C1 segment of cervical spinal cord (tissue), 14 donors: Measurements from ENCODE around the gene SH3TC1.
A peak's percentile ranks its signal among the peaks of the same experiment; 100 is the strongest.

Source experiments
- DNase-seq, 14 donors: peaks; one replicate each; lab custom pipeline; 2025; lab: John Stamatoyannopoulos, UW

Gene SH3TC1

DNA sequence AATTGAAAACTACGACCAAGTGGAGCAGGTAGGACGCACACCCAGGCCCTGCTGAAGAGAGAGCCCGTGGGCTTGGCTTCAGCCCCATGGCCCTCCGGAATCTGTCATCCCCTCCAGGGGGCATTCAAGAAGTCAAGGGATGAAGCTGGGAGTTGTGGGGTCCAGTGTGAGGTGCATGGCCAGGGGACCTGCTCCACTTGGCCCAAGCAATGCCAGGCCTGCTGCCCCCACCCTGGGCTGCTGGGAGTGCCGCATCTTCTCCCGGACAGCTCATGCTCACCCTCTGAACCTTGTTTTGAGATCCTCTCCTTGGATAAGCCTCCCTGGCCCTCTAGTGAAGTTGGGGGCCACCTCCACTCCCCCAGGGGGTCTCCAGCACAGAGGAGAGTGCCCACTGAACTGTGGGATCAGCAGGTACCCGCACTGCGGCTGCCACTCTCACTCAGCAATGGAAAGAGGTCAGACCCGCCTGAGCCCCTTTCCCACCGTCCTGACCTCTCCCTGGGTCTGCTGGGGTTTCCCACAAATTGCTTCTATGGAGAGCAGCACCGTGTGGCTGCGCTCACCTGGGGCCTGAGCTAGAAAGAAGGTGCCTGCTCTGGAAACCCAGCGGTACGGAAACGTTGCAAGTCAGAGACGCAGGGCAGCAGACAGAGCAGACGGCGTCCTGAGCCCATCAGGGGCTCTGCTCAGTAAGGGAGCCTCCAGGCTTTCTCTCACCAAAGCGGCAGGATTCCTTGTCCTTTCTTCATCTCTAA lies 35.5 kb upstream of the SH3TC1 start:
- DNase-seq = no peak

DNA sequence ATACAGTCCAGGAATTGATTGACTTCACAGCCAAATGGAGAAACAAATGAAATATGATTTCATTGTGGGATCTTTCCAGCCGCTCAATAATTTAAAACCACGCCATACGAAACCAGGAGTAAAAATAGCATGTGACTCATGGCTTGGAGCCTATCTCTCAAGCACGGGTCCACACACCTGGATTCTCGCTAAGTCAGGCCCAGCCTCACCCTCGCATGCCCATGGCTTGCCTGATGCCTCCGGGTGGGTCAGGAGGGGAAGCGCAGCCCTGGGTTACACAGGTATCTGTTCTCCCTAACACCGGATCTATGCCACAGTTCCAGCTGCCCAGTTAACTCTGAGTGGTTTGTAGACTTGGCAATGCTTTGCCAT lies 34.9 kb upstream of the SH3TC1 start:
- DNase-seq = no peak

GRCh38 chr4:8164687-8165086 lies 34.4 kb upstream of the SH3TC1 start:
- no peak for DNase-seq

- no peak for DNase-seq
Measured at GRCh38 chr4:8165374-8165896, 33.7 kb upstream of the SH3TC1 start.

GRCh38 chr4:8167291-8167690 lies 31.8 kb upstream of the SH3TC1 start:
- no peak for DNase-seq

- DNase-seq = peak in 2 of 14 donors; percentile 11 to 16
Measured at GRCh38 chr4:8167815-8168214, 31.3 kb upstream of the SH3TC1 start.

GRCh38 chr4:8168232-8168631 lies 30.9 kb upstream of the SH3TC1 start:
- no peak for DNase-seq

DNA sequence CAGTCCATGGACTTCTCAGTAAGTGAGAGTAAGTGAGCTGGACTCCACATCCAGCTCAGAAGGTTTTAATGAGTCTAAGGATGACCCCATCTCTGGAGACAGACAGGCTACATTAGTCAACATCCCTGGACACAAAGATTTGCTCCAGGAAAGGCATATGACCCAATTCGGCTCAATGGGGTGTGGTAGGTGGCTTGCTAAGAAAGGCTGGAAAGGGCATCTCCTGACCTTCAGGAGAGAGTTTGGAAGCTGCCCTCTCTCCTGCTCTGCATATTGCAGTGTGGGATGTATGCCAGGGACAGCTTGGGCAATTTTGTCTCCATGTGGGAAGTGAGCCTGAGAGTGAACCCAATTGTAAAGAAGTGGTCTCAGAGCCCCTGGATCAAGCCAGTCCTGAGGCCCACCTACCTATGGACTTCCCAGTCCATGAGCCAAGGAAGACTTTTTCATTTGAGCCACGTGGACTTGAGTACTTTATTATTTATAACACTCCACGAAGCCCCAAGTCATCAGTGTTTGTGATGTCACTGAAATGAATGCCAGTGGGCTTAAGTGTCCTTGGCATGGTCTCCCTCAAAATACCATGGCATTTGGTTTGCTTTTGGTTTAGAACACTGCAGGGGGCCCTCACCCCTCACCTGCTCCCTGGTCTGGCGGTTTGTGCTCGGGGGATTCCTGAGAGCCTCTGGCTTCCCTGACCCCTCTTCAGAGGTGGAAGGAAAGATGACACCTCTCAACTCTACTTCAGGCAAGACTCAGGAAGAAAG lies 30.1 kb upstream of the SH3TC1 start:
- no peak for DNase-seq

DNA sequence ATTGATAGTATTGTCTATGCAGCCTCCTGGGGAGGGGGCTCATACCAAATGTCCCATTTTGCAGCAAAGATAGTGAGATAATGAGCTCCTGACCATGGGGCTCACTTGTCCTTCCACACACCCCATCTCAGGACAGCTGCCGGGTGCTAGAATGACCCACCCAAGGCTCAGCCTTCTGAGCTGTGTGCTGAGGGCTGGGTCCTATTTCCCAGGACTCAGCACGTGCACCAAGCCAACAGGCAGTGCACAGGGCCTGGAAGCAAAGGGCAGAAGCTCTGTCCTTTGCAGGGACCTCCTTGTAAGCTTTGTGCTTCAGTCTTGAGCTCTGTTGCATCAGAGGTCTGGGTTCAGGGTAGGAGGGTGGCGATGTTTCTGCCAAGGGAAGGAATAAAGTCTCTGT lies 29.3 kb upstream of the SH3TC1 start:
- no peak for DNase-seq

GRCh38 chr4:8170341-8170740 lies 28.7 kb upstream of the SH3TC1 start:
- DNase-seq = no peak

- DNase-seq = no peak
Measured at GRCh38 chr4:8171266-8171665, 27.8 kb upstream of the SH3TC1 start.

DNA sequence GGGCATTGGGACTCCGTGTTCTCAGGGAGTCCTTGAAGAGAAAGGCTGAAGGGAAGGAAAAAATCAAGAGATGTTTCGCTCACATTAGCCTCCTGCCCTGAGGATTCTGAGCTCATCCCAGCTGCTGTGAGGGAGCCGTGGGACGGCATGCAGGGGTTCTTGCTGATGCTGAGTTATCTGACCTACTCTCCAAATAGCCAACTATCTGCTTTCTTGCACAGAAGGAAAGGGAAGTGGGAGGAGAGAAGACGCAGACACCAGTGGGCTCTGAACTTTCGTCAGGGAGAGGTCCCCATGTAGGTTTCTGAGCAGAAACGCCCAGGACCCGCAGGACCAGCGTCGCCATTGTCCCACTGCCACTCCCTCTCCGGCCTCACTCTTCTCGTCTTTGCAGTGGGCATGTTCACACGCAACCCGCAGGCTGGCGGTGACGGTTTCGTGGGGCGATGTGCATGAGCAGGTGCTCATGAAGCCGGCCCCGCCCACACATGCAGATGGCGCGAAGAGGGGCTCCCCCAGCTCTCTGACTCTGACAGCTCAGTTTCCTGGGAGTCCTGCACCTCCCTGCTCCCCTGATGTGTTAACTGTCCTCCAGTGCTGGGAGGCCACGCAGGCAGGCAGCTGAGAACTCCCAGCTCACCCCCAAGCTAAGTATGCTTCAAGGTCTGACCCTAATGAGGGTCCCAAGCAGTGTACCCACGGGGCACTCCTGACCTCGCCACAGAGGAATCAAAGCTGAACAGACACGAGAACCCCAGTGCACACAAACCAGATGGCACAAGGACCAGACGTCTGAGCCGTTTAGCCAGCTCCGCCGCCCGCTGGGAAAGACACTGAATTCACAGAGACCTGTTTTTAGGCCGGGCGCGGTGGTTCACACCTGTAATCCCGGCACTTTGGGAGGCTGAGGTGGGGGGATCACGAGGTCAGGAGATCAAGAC lies 26.8 kb upstream of the SH3TC1 start:
- DNase-seq = no peak

- no peak for DNase-seq
Measured at GRCh38 chr4:8173492-8174242, 25.4 kb upstream of the SH3TC1 start.

DNA sequence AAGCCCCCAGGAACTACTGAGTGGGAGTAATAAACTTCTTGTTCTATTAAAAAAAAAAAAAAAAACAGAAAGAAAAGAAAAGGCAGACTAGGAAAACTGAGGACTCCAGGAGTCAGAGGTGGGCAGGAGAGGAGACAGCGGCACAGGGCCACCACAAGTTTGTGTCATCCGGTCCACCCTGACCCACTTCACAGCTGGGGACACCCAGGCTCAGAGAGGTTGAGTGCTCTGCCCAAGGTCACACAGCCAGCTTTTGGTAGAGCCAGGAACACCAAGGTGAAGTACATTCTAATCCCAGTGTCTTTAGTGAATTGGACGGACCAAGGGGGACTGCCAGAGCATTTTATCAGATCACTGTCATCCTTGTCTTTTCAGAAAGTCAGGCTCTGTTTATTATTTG lies 24.1 kb upstream of the SH3TC1 start:
- DNase-seq = no peak

DNA sequence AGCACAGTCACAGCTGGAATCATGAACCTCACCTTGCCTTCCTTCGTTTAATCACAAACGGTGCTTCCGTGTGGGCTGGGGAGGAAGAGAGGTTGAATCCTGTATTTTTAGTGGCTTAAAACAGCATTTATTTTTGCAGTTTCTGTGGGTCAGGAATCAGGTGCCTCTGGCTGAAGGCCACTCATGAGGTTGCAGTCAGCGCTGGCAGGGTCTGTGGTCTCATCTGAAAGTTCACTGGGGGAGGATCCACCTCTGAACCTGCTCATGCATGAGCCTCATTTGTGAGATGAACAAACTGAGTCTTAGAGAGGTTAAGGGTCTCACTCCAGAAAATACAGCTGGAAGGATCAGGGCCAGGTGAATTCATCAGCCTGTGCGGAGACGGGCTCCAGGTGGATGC lies 23.4 kb upstream of the SH3TC1 start:
- DNase-seq = no peak

GRCh38 chr4:8176547-8177399 lies 22.3 kb upstream of the SH3TC1 start:
- DNase-seq = peak in 3 of 14 donors; percentile 14 to 28 (median 25)

DNA sequence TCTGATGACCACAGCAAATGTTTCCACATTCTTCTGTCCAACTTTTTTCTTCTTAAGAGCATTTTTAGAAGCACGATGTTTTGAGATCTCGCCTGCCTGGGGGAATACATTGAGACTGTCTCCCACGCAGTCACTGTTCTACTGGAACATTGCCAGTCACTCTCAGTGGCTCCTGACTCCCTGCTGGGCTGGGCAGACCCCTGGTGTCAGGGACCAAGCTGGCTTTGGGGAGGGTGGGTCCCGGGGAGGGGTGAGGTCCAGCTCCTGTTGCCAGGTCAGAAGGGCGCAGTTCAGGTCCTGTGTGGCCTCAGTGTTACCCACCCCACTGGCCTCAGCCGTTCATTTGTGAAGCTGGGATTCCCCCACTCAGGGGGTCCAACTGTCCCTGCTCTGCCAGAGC lies 21.5 kb upstream of the SH3TC1 start:
- DNase-seq = no peak

- no peak for DNase-seq
Measured at GRCh38 chr4:8177956-8178355, 21.1 kb upstream of the SH3TC1 start.

DNA sequence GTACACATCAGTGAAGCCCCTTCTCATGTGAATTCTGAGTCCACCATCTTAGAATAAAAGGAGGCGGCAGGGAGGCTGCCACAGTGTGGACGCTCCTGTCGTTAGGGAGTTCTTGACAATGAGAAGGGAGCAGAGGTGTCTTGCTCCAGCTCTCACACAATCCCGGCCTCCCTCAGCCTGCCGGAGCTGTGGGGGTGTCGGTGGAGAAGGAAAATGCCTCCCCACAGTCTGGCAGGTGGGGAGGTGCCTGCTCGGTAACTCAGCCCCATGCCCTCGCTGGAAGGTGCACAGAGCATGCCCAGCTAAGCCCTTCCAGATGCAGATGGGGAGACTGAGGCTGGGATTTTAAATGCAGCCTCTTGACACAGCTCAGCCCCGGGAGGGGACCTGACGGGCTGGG lies 20.0 kb upstream of the SH3TC1 start:
- DNase-seq = no peak

- no peak for DNase-seq
Measured at GRCh38 chr4:8179771-8180170, 19.3 kb upstream of the SH3TC1 start.
